GM12801 (cell line): ENCODE data around the gene HGF.

Experiments used
- CTCF ChIP-seq: IDR thresholded peaks from one replicate; pipeline ENCODE4 v1.5.1; 2011; ENCODE audit warnings: control low read depth; ENCODE audit not compliant: insufficient read length; ENCODE audit errors: extremely low read depth

Gene HGF

GRCh38 chr7:81725812-81726127, 44.1 kb downstream of the HGF start:
- TF ChIP-seq CTCF: no peak

- no peak for TF ChIP-seq CTCF
Observed at GRCh38 chr7:81725003-81725811, 44.6 kb downstream of the HGF start.

- no peak for TF ChIP-seq CTCF
Observed at GRCh38 chr7:81721437-81721836, 48.4 kb downstream of the HGF start.

- no peak for TF ChIP-seq CTCF
Observed at GRCh38 chr7:81719865-81720264, 50.0 kb downstream of the HGF start.

DNA sequence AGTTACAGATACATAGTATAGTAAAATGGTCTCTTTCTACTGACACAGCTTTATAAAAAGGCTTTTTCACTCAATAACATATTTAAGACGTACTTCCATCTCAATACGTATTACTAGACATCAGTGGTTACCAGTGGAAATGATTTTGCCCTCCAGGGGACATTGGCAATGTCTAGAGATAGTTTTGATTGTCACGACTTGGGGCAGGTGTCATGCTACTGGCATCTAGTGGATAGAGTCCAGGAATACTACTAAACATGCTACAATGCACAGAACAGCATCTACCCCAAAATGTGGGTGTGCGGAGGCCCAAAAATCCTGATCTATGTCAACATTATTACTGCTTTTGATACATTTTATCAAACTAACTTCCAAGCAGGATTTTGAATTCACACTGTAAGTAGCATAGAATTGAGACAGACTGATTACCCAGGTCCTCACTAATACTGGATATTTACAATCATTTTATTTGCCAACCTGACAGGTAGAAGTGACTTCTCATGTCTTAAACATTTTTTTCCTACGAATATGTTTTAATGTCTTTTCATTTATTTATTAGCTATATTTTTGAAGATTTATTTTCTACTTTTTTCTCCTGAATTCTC, 53.8 kb downstream of the HGF start:
- TF ChIP-seq CTCF: no peak

- TF ChIP-seq CTCF: no peak
Observed at GRCh38 chr7:81714306-81714705, 55.5 kb downstream of the HGF start.

DNA sequence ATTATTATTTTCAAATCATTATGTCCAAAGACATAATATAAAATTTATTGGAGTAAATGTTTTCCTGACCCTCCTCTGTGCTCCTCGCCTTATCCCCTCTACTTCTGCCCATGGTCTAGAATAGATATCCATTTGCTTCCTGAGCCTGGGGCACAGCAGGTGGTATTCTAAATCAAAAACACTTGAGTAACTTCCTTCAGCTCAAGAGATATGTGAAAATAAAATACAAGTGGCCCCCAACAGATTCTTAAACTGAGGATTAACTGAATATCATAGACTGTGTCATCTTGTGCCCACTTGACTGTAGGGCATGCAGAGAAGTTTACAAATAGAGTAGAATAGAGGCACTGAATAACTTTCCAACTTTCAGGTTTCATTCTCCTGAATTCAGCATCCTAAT, 59.1 kb downstream of the HGF start:
- no peak for TF ChIP-seq CTCF
